Subcutaneous abdominal adipose tissue (tissue), 5 donors: Measurements from ENCODE around the gene PHF10.

ENCODE experiments used
- H3K27ac ChIP-seq: one replicate; pipeline ENCODE4 v1.7.0; 2013; ENCODE audit warnings: low read depth, mild to moderate bottlenecking, inconsistent platforms, low read length, moderate library complexity
- H3K27me3 ChIP-seq, 5 donors: one replicate each; pipeline ENCODE4 v1.7.0; 2013; ENCODE audit warnings: low read length in 5 of 5, inconsistent platforms in 1 of 5; ENCODE audit not compliant: control insufficient read depth in 5 of 5, insufficient read depth in 4 of 5
- H3K36me3 ChIP-seq, 5 donors: one replicate each; pipeline ENCODE4 v1.7.0; 2013; ENCODE audit warnings: low read length in 5 of 5; ENCODE audit not compliant: control insufficient read depth in 5 of 5, insufficient read depth in 5 of 5
- H3K4me1 ChIP-seq, 5 donors: one replicate each; pipeline ENCODE4 v1.7.0; 2013; ENCODE audit warnings: low read length in 5 of 5, mild to moderate bottlenecking in 3 of 5, moderate library complexity in 1 of 5; ENCODE audit not compliant: control insufficient read depth in 5 of 5, insufficient read depth in 5 of 5
- H3K4me3 ChIP-seq, 5 donors: one replicate each; pipeline ENCODE4 v1.7.0; 2013; ENCODE audit warnings: low read length in 5 of 5, low read depth in 1 of 5
- H3K9ac ChIP-seq, 5 donors: one replicate each; pipeline ENCODE4 v1.7.0; 2013; ENCODE audit warnings: low read length in 5 of 5, mild to moderate bottlenecking in 4 of 5, moderate library complexity in 3 of 5
- H3K9me3 ChIP-seq, 5 donors: one replicate each; pipeline ENCODE4 v1.7.0; 2013; ENCODE audit warnings: low read length in 5 of 5; ENCODE audit not compliant: control insufficient read depth in 5 of 5
- donor health status: healthy.
- donor health status: healthy.
- donor health status: healthy.
- donor health status: healthy.
- donor health status: healthy.

The PHF10 gene

DNA sequence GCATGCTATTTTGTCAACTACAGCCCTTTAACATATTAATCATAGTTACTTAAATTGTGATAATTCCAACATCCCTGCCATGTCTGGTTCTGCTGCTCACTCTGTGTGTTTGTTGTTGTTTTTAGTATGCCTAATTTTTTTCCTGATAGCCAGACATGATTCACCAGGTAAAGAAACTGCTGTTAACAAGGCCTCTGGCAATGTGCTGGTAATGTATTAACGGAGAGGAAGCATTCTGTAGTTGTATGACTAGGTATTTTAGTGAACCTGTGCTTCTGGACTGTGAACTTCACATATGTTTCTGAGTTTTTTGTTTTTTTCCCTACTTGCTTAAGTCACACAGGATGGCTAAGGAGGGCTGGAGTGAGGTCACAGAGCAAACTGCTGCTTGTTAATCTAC is 22.3 kb upstream of the PHF10 start:
- no peak overlapping the region for H3K4me3 ChIP-seq
- H3K27ac ChIP-seq = no peak overlapping the region
- H3K9me3 ChIP-seq = no peaks in the 10 kb centered on the region
- H3K36me3 ChIP-seq = no peaks in the 10 kb centered on the region
- H3K27me3 ChIP-seq = no peaks in the 10 kb centered on the region
- peaks cover 0 to 14% (median 12%) of the 10 kb centered on the region in 5 donors for H3K4me1 ChIP-seq
- H3K9ac ChIP-seq = no peak overlapping the region

DNA sequence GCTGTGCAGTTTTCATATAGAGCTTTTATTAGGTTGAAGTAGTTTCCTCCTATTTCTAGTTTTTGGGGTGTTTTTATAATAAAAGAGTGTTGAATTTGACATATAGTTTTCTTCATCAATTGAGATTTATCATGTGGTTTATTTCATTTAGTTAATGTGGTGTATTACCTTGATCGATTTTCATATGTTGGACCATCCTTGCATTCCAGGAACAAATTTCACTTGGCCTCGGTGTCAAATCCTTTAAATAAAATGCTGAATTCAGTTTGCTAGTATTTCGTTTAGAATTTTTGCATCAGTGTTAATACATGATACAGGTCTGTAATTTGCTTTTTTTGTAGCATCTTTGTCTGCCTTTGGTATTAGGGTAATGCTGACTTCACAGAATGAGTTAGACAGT is 21.1 kb upstream of the PHF10 start:
- Histone ChIP-seq H3K36me3 (no peaks in the 10 kb centered on the region), H3K27me3 (no peaks in the 10 kb centered on the region), H3K9ac (no peak overlapping the region), H3K4me1 (peaks cover 0 to 5% (median 5%) of the 10 kb centered on the region in 5 donors), H3K4me3 (no peak overlapping the region), H3K9me3 (no peaks in the 10 kb centered on the region), H3K27ac (no peak overlapping the region)

DNA sequence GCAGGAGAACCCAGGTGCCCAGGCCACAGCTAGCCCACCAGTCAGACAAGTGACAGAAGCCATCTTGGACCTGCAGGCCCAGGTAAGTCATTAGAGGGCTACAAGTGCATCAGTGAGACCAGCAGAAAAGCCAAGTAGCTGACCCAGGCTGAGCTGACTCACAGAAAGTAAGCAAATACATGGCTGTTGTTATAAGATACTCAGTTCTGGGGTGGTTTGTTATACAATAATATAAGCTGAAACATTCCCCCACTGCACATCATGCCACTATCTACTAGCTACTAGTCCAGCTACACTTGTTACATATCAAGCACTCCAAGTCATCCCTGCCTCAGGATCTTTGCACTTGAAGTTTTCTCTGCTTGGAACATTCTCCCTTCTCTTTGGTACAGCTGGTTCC is 17.0 kb upstream of the PHF10 start:
- H3K4me3 ChIP-seq = no peak overlapping the region
- H3K27ac ChIP-seq = no peak overlapping the region
- no peaks in the 10 kb centered on the region for H3K9me3 ChIP-seq
- H3K4me1 ChIP-seq = peaks cover 2 to 12% (median 9%) of the 10 kb centered on the region in 5 donors
- no peaks in the 10 kb centered on the region for H3K27me3 ChIP-seq
- H3K9ac ChIP-seq = no peak overlapping the region
- no peaks in the 10 kb centered on the region for H3K36me3 ChIP-seq

DNA sequence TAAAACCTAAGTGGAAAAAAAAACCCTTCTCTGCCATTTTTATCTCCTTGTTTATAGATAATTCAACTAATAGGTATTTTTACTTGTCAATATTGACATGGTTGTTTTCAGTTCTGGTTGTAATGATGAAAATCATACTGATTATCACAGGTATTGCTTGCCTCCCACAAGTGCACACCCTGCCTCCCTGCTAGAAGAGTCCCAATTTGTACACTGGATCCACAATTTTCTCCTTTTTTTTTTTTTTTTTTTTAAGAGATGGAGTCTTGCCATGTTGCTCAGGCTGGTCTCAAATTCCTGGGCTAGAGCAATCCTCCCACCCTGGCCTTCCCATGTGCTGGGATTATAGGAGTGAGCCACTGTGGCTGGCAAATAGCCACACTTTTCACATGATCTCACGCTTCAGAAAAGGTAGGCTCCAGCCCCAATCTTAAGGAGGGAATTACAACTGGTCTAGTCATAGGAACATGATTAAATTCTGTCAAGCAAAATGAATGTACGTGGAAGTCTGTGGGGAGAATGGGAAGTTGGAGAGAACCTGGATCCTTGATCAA is 14.8 kb upstream of the PHF10 start:
- Histone ChIP-seq H3K27me3 (no peaks in the 10 kb centered on the region), H3K36me3 (no peaks in the 10 kb centered on the region), H3K9me3 (no peaks in the 10 kb centered on the region), H3K9ac (no peak overlapping the region), H3K4me1 (peaks cover 2 to 12% (median 9%) of the 10 kb centered on the region in 5 donors), H3K4me3 (no peak overlapping the region), H3K27ac (no peak overlapping the region)

DNA sequence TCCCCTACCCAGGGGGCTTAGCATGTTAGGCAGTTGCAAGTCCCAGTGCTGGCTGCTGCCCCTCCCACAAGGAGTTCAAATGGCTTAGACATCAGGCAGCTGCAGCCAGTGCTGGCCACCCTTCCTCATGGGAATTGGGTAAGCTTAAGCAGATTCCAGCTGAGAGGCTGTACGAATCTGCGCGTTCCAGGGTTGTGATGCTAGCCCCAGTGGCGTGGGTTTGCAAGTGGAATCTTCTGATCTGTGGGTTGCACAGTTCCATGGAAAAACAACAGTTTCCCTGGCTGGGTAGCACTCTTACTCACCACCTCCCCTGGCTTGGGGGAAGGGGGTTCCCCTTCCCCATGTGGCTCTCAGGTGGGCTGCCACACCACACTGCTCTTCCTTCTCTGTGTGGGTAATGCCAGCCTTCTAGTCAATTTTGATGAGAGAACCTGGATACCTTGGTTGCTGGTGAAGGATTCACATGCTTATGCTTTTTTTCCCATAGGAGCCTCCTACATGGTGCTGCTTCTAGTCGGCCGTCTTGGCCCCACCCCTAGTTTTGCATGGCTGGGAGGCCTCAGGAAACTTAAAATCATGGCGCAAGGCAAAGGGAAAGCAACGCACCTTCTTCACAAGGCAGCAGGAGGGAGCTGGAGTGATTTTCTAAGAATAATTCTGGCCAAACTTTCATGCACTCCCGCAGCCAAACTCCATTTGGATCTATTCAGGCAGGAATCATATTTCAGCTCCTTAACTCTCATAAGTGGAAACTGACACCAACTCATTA is 14.1 kb upstream of the PHF10 start:
- no peak overlapping the region for H3K27ac ChIP-seq

DNA sequence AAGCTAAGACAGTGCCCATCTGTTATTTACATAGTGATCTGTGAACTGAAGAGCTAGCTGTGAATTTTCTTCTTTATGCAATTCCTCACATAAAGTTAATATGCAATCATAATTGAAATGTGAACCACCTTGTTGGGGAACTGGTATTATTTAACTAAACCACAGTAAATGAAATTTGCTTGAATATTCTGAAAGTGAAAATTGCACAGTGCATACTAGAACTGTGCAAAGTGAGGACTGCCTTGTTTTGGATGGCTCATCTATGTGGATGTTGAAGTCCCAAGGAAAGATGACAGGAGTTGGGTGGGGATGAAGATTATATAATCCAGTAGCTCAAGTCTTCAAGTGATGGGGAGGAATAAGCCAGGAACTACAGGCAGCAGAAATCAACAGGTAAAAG is 5.7 kb upstream of the PHF10 start:
- Histone ChIP-seq H3K27ac (no peak overlapping the region), H3K27me3 (no peaks in the 10 kb centered on the region), H3K4me1 (peaks cover 0 to 6% (median 5%) of the 10 kb centered on the region in 5 donors)

More for the DNA sequence above, 14.1 kb upstream of the PHF10 start:
- H3K9ac ChIP-seq = no peak overlapping the region
- H3K36me3 ChIP-seq = no peaks in the 10 kb centered on the region
- H3K4me3 ChIP-seq = peak overlapping the region in 2 of 5 donors; percentile 7 to 29
- peaks cover 2 to 12% (median 9%) of the 10 kb centered on the region in 5 donors for H3K4me1 ChIP-seq
- H3K9me3 ChIP-seq = no peaks in the 10 kb centered on the region
- H3K27me3 ChIP-seq = no peaks in the 10 kb centered on the region

DNA sequence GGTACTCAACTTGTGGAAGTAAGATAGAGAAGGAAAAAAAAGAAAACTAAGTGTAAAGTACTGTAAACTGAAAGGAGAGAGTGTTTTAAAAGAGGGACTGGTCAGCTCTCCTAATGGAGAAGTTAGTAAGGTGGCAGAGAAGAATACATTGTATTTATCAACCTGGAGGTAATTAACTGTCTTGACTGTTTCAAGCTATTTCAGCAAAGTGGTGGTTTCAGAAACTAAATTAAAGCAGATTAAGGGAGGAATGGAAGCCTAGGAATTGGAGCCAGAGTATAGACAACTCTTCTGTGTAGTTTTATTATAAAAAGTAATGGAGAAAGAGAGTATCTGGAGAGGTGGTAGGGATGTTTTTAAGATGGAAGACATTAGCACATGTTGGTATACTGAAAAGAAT is 2.7 kb upstream of the PHF10 start:
- no peaks in the 10 kb centered on the region for H3K36me3 ChIP-seq
- H3K27ac ChIP-seq = no peak overlapping the region
- no peaks in the 10 kb centered on the region for H3K27me3 ChIP-seq

More for the DNA sequence above, 5.7 kb upstream of the PHF10 start:
- Histone ChIP-seq H3K36me3 (no peaks in the 10 kb centered on the region), H3K9ac (no peak overlapping the region), H3K4me3 (no peak overlapping the region), H3K9me3 (no peaks in the 10 kb centered on the region)

DNA sequence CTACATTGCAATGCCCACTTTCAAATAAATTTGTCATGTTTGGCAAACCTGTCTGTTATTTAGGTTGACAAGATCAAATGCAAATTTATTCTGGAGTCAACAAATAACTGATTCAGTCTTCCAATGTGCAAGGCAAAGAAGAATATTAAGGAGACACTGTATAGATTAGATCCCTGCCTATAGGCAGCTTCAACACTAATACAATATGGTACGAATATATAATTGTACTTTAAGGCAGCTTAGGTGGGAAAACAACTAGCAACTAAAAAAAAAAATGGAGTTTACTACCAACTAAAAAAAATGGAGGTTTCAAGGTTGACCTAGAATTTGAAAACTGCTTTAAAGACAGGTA is 1.7 kb upstream of the PHF10 start:
- H3K36me3 ChIP-seq = no peaks in the 10 kb centered on the region
- H3K4me1 ChIP-seq = peaks cover 2 to 26% (median 23%) of the 10 kb centered on the region in 5 donors
- no peak overlapping the region for H3K4me3 ChIP-seq
- no peaks in the 10 kb centered on the region for H3K9me3 ChIP-seq
- peak overlapping the region; percentile 87 for H3K27ac ChIP-seq
- H3K27me3 ChIP-seq = no peaks in the 10 kb centered on the region
- H3K9ac ChIP-seq = no peak overlapping the region

More for the DNA sequence above, 2.7 kb upstream of the PHF10 start:
- H3K4me1 ChIP-seq = peaks cover 2 to 23% (median 20%) of the 10 kb centered on the region in 5 donors
- no peak overlapping the region for H3K4me3 ChIP-seq
- H3K9ac ChIP-seq = no peak overlapping the region
- no peaks in the 10 kb centered on the region for H3K9me3 ChIP-seq

DNA sequence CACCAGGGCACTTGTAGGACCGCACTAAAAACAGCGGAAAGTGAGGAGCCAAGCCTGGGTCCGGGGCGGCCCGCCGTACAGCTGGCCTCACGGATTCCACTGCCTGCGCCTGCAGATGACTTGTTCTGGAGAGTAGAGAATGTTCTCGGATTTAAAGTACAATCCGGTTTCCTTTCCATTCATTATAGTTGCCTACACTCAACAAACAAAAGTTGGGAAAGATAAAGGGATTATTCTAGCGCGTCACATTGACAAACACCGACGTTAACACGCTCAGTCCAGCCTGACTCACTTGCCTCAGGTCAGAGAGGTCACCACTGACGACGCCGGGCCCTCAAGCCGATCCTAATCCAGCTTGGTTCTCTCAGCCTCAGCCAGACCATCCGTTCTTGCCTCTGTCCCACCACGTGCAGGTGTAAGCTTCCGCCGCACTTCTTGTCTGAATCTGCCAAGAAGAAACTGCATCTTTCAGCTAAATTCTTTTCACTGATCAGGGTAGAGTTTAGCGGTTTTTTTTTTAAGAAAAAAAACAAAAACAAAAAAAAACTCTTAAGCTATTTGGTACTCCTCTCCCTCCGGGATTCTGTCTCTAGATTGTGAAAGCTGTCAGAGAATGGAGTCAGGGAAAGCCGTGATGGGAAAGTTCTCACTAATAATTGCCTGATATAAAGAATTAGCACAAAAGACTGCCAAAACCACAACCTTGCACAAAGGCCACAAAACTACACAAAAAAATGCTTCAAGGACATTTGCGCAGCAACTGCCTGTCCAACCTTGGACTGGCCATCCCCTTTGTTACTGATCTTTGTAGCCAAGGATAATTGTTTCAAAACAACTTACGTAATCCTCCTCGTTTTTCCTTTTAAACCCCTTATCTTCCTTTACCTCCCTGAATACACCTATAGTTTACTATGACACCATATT is 1.1 kb upstream of the PHF10 start:
- Histone ChIP-seq H3K27me3 (no peaks in the 10 kb centered on the region), H3K4me3 (peak overlapping the region; percentile 64 to 82 (median 71)), H3K4me1 (peaks cover 2 to 26% (median 23%) of the 10 kb centered on the region in 5 donors), H3K36me3 (no peaks in the 10 kb centered on the region), H3K9ac (peak overlapping the region in 4 of 5 donors; percentile 63 to 79 (median 73)), H3K9me3 (no peaks in the 10 kb centered on the region), H3K27ac (peak overlapping the region; percentile 87)
